ENCODE data around the gene FUBP3.

- TF ChIP-seq SIN3A (IDR thresholded peaks at IDR 0.05; ENCODE audit: low read depth), result no peak
- TF ChIP-seq, protein P1, sequence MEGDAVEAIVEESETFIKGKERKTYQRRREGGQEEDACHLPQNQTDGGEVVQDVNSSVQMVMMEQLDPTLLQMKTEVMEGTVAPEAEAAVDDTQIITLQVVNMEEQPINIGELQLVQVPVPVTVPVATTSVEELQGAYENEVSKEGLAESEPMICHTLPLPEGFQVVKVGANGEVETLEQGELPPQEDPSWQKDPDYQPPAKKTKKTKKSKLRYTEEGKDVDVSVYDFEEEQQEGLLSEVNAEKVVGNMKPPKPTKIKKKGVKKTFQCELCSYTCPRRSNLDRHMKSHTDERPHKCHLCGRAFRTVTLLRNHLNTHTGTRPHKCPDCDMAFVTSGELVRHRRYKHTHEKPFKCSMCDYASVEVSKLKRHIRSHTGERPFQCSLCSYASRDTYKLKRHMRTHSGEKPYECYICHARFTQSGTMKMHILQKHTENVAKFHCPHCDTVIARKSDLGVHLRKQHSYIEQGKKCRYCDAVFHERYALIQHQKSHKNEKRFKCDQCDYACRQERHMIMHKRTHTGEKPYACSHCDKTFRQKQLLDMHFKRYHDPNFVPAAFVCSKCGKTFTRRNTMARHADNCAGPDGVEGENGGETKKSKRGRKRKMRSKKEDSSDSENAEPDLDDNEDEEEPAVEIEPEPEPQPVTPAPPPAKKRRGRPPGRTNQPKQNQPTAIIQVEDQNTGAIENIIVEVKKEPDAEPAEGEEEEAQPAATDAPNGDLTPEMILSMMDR (IDR thresholded peaks at IDR 0.05 in 2 of 3, conservative IDR thresholded peaks at IDR 0.05 in 1 of 3; ENCODE audit: borderline replicate concordance in 1 of 3, insufficient read depth in 1 of 3, low read depth in 2 of 3, low read length in 2 of 3), result no peak
- TF ChIP-seq EZH2 (IDR thresholded peaks at IDR 0.05), result no peak
- TF ChIP-seq, protein P2, sequence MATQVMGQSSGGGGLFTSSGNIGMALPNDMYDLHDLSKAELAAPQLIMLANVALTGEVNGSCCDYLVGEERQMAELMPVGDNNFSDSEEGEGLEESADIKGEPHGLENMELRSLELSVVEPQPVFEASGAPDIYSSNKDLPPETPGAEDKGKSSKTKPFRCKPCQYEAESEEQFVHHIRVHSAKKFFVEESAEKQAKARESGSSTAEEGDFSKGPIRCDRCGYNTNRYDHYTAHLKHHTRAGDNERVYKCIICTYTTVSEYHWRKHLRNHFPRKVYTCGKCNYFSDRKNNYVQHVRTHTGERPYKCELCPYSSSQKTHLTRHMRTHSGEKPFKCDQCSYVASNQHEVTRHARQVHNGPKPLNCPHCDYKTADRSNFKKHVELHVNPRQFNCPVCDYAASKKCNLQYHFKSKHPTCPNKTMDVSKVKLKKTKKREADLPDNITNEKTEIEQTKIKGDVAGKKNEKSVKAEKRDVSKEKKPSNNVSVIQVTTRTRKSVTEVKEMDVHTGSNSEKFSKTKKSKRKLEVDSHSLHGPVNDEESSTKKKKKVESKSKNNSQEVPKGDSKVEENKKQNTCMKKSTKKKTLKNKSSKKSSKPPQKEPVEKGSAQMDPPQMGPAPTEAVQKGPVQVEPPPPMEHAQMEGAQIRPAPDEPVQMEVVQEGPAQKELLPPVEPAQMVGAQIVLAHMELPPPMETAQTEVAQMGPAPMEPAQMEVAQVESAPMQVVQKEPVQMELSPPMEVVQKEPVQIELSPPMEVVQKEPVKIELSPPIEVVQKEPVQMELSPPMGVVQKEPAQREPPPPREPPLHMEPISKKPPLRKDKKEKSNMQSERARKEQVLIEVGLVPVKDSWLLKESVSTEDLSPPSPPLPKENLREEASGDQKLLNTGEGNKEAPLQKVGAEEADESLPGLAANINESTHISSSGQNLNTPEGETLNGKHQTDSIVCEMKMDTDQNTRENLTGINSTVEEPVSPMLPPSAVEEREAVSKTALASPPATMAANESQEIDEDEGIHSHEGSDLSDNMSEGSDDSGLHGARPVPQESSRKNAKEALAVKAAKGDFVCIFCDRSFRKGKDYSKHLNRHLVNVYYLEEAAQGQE (IDR thresholded peaks at IDR 0.05; ENCODE audit: low read depth), result no peak
Measured at GRCh38 chr9:130633336-130634190, 54.2 kb downstream of the FUBP3 start.

All from HCT116 (cell line).